NCI-H526 (cell line): ENCODE data around the gene SMAD6.

Source experiments
- DNase-seq, 2 experiments: peaks; one replicate each; lab custom pipeline; 2025; lab: John Stamatoyannopoulos, UW

Gene SMAD6

DNA sequence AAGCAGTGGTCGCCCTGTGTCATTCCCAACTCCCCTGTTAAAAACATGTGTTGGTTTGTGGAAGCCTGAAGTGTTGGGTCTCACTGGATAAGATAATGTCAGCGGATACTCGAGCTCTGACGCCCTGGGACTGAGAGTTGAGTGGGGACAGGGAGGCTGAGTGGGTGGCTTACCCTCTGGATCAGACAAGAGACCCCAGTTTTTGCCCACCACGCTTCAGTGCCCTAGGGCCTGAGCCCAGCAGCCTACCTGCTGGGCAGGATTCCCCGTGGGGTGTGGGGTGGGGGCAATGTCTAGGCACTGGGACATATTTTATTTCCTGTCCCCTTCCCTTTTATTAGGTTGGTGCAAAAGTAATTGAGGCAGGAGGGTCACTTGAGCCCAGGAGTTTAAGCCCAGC, 75.0 kb downstream of the SMAD6 start:
- DNase-seq: no peak

DNA sequence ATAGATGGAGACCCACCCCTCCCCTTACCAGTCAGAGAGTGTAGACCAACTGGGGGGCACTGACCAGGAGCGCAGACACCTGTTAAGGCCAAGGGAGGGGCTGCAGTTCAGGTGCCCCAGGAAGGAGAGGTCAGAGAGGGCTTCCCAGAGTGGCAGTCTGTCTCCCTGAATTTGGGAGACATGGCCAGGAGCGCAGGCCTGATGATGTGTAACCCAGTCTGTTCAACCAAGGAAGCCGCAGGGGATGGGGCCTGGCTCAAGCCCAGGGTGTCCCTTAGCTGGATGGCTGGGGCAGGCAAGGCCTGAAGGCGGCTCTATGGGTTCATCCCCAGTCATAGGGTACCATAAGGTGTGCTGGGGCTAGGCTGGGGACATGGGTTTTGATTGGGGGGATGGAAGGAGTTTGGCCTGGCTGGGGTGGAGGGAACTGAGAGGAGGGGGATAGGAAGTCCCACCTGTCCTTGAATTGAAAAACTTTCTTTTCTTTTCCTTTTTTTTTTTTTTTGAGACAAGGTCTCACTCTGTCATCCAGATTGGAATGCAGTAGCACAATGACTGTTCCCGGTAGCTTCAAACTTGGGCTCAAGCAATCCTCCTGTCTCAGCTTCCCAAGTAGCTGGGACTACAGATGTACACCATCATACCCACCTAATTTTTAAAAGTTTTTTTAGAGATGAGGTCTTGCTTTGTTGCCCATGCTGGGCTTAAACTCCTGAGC, 75.7 kb downstream of the SMAD6 start:
- no peak for DNase-seq

DNA sequence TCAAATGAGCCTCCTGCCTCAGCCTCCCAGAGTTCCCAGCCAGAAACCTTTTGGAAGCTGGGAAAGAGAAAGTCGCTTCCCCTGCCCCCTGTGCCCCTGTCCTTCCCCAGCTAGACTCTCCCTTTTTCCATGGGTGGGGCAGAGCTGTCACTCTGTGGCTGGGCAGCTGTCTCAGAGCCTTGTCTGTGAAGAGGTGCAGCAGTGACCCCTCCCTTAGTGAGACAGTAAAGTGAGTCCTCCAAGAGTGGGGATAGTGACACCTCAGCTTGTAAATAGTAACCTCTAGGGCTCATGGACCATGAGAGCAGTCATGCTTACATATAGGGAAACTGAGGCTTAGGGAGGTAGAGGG, 76.3 kb downstream of the SMAD6 start:
- DNase-seq: no peak

DNA sequence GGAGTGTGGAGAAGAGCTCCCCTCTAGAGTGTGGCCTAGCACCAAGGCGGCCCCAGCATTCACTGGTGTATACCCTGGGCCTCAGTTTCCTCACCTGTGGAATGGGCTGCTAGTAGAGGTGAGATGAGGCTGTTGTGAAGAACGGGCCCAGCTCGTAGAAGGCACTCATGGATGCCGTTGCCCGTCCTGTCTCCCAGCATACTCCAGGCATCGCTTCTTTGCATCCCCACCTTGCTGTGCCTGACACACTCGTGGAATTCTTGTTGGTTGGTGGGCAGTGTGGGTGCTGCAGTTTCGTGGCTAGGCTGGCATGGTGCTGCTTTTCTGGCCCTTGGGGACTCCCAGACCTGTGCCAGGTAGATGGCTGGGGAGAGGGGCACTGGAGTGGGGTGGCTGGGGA, 76.7 kb downstream of the SMAD6 start:
- no peak for DNase-seq

DNA sequence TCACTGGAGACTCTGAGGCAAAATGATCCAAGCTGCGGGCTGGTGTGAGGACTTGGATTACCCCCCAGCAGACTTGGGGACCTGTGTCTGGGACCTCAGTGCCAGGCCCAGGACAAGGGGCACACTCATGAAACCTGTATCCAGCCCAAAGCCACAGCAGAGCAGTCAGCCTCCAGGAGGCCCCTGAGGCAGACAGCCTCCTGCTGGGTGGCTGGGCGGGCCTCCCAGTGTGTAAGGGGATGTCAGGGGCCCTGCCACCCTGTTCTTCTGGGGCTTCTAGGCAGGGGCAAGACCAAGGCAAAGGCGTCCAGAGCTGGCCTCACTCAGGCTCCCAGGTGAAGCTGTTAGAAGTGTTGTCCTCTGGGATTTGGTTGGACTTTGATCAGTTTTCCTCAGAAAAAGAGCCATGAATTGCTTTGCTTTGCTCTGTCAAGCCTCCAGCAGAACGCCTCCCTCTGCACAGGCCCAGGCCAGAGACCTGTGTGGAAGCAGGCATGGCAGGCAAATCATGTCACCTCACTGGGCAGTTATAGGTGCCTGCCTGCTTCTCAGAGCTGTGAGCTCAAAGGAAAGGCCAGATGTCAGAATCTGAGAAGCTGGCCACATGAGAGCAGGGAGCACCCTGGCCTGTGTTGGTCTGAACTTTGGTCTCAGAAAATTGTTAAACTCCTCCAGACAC, 77.4 kb downstream of the SMAD6 start:
- peak; percentile 10 to 66 for DNase-seq

DNA sequence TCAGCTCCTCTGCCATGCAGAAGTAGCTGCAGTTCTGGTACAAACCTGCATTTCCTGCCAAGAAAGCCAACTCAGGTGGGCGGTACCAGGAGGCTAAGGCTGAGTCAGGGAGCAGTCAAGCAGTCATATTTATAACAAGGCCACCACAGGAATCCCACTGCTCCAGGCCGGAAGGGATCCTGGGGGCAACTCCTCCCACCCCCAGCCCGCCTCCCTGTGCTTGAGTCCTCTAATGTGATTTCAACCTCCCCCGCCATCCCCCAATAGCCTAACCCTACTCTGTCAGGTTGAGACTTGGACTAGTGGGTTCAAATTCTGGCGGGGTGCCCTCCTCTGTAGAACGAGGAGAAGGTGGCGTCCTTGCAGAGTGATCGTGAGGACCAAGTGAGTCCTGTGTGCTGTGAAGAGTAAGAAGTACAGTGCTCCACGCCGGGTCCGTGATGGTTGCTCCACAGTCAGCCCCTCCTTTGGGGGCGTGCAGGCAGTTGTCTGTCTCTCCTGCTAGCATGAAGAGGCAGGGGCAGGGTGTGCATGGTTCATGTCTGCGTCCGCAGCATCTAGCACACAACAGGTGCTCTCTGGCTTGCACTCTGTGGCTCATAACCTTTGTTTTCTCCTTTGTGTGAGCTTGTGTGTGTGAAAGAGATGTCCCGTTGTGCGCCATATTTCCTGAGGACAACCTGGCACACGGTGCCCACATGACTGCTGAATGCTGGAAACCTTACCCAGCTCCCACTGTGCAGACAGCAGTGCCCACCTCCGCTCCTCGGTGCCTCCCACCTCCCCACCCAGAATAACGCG, 78.3 kb downstream of the SMAD6 start:
- no peak for DNase-seq

DNA sequence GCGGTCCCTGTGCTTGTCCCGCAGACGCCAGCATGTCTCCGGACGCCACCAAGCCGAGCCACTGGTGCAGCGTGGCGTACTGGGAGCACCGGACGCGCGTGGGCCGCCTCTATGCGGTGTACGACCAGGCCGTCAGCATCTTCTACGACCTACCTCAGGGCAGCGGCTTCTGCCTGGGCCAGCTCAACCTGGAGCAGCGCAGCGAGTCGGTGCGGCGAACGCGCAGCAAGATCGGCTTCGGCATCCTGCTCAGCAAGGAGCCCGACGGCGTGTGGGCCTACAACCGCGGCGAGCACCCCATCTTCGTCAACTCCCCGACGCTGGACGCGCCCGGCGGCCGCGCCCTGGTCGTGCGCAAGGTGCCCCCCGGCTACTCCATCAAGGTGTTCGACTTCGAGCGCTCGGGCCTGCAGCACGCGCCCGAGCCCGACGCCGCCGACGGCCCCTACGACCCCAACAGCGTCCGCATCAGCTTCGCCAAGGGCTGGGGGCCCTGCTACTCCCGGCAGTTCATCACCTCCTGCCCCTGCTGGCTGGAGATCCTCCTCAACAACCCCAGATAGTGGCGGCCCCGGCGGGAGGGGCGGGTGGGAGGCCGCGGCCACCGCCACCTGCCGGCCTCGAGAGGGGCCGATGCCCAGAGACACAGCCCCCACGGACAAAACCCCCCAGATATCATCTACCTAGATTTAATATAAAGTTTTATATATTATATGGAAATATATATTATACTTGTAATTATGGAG, 79.1 kb downstream of the SMAD6 start:
- DNase-seq: no peak

DNA sequence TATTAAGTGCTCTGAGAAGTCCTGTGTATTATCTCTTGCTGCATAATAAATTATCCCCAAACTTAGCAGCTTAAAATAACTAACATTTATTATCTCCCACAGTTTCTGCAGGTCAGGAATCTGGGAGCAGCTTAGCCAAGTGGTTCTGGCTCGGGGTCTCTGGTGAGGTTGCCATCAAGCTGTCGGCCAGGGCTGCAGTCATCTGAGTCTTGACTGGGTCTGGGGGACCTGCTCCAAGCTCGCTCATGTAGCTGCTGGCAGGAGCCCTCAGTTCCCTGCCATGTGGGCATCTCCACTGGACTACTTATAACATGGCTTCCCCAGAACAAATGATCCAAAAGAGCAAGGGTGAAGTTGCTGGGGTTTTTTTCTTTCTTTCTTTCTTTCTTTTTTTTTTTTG, 80.7 kb downstream of the SMAD6 start:
- no peak for DNase-seq

DNA sequence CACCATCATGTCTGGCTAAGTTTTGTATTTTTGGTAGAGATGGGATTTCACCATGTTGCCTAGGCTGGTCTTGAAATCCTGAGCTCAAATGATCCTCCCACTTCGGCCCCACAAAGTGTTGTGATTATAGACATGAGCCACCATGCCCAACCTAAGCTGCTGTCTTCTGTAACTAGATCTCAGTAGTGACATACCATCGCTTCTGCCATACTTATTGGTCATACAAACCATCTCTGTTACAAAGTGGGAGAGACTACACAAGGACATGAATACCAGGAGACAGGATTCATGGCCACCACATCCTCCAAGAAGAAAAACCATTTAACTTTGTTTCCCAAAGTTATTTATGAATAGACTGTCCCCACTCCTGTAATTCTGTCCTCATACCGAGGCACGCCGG, 81.3 kb downstream of the SMAD6 start:
- DNase-seq: no peak

DNA sequence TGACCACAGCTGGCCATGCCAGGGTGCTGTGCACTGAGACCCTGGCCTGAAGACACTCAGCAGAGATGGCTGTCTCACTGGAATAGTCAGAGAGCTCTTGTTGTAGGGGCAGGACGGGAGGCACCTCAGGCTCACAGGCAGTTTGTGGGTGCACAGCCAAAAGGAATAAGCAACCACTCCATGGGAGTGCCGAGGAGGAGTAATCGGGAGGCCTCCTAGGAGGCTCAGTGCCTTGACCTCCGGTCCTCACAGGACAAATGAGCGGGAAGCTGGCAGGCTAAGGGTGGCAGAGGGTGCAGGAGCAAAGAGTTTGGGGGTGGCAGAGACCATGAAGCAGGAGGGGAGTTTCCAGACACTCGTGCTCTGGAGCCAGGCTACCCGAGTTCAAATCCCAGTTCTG, 81.7 kb downstream of the SMAD6 start:
- DNase-seq: no peak

DNA sequence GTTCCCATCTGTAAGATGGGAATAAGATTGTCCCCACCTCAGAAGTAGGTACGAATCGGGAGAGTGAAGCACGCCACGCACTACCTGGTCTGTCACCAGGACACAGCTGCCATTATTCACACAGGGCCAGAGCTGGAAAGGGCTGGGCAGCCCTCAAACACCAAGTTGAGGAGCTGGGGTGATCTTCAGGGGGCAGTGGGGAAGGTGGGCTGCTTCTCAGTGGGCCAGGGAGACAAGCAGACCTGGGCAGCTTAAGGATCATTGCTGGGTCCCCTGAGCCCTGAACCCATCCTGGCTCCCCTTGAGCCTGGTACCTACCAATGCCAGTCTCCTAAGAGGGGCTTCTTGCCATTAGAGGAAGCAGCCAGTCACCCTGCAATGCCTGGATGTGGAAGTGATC, 82.1 kb downstream of the SMAD6 start:
- no peak for DNase-seq

DNA sequence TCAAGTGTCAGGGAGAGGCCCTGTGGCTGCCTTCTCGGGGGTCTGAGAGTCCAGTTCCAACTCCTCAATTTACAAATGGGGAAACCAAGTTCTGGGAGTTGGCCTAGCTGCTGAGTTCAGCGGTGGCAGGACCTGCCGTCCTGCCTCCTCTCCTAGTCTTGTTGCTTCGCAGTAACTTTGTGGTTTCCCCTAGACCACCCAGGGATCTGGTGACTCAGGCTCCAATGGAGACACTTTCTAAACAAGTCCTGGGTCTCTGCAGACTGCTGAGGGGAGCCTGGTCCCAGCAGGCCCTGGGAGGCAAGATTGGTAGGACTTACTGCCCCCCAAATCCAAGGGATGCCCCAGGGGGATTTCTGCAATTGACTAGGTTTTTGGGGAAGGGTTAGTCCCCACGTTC, 83.6 kb downstream of the SMAD6 start:
- no peak for DNase-seq

DNA sequence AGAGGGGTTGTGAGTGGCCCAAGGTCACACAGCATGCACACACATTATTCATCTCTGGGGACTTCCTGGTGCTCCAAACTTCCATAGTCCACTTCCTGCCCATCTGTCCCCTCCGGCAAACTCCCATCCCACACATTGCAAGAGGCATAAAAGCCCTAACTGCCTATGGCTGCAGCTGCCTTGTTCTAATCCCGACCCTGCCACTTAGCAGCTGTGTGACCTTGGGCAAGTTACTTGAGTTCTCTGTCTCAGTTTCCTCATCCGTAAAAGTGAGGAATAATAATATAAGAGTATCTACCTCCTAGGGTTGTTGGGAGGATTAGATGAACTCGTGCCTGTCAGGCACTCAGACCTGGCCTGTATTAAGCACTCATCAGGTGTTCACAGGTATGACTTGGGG, 84.2 kb downstream of the SMAD6 start:
- no peak for DNase-seq

DNA sequence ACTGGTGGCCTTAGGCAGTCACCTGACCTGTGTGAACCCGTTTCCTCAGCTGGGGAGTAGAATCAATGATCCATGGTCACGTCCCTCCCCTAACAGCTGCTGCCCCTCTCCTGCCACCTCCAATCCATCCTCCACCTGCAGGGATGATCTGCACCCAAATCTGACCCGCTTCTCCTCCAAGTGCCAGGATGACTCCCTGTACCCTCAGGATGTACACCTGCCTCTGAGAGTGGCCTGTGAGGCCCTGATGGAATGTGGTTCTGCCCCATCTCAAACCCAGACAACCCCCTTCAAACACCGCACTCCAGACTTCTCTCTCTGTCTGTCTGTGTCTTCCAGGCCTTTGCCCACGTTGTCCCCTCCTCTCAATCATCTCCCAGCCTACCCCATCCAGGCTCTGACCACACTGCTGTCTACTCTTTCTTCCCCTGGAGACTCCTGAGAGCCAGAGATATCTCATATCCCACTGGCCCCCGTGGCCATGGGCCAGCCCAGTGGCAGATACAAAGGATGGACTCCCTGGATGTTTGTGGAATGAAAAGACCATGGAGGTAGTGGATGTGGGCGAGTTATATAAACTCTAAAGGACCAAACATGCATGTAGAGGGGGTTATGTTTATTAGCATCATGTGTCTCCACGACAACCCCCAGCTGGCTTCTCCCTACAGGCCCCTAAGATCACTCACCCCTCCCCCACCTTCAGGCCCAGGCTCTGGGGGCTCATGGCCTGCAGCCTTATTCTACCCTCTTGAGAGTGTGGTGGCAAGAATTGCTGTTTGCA, 84.9 kb downstream of the SMAD6 start:
- no peak for DNase-seq

DNA sequence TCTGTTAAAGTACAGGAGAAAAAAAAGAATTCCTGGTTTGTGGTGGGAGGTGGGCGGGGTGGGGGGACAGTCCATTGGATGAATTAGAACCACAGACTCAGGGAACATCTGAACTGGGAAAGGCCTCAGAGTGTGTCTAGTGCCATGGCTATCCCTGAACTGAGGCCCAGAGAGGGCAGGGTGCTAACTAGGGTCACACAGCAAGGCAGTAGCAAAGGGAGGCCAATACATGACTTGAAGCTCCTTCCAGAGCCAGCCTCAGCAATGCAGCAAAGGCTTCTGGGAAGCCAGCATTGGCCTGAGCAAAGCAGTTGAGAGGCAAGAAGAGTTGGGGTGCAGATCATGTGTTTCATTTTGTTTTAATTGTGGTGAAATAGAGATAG, 85.4 kb downstream of the SMAD6 start:
- DNase-seq: no peak

DNA sequence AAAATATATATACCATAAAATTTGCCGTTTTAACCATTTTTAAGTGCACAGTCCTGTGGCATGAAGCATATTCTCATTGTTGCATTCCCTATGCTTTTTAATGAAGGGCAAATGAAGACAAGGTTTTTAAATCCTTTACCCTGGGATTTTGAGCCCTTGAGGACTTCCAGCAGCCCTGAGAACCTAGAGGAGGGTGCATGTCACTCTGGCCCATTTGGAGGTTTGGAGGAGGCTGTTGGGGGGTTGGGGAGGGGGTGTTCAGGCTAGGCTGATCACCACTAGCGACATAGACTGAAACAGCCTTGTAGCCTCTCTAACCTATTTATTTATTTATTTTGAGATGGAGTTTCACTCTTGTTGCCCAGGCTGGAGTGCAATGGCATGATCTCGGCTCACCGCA, 86.0 kb downstream of the SMAD6 start:
- DNase-seq: no peak

DNA sequence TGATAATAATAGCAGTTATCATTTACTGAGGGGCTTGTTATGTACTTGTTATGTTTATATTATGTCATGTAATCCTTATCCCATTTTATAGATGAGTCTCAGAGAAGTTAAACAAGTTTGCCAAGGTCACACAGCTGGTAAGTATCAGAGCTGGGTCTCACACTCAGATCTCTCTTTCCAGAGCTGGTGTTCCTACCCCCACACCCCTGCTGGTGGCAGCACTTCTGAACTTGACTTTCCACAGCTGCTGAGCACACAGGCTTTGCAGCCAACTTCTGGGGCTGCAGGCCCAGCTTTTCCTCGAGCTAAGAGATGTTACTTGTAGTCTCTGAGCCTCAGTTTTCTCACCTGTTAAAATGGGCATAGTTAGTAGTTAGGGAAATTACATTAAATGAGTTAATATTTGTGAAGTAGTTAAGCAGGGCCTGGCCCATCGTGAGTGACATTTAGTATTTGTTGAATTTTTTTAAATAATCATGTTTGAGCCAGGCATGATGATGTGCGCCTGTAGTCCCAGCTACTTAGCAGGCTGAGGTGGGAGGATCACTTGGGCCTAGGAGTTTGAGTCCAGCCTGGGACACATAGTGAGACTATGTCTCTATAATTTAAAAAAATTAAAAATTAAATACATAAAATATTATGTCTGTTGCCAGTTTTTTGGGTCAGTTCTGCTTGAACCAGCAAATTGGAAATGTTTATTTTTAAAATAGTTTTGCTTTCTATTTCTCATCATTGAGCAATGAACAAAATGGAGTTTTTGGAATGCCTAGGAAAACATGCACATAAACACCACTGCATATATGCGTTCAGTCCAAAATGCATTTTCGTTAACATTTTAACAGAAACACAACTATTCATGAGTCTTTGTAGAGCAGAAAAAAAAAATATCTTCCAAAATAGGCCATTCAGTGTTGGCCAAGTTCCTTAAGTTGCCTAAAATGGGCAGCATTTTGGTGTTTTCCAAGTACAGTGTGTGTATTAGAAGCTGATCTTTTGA, 87.3 kb downstream of the SMAD6 start:
- DNase-seq: peak in 1 of 2 experiments; percentile 25

DNA sequence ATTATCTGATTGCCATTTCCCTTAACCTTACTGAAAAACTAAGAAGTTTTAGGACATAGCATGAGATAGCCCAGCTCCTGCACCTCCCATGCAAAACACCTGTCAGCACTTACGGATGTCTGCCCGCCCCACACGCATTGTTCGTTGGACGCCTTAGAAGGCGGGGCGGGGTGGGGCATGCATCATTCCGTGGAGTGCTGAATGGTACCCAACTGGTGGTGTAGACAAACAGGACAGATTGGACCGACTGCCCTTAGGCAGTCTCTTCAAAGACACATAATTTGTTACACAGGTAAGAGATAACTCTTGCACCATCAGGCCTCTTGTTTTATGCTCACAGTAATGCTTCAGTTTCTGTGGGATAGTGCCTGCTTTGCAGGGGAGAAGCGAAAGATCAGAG, 93.8 kb downstream of the SMAD6 start:
- DNase-seq: peak in 1 of 2 experiments; percentile 57

DNA sequence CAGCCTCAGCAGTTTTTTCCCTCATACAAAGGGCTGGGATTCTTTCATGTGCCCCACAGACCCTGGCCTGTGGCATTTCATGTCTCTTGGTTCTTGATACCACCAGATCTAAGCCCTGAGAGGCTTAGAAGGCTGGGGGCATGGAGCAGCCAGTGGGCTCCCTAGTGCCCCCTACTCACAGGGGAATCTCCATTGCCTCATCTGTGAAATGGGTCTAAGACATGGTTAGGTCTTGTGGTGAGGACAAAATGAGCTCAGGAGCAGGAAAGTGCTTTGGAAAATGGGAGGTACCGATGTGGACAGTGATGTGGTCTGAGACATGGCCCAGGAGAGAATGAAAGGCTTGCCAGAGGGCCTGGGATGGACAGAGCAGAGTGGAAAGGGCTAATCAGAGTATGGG, 94.3 kb downstream of the SMAD6 start:
- no peak for DNase-seq

DNA sequence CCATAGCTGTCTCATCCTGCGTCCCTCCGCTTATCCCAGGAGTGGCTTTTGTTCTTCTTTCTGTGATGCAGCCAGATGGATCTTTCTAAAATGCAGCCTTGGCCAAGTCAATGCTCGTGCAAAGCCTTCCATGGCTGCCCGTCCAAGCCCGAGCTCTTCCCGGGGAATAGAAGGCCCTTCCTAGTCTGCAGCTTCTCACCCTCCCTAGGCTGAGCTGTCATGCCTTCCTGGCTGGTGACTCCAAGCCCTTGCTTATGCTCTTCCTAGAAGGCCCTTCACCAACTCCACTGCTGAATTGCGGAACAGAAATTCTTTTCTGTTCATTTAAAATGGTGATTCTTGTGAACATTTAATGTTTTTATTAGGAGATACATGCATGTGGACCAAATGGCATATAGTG, 95.9 kb downstream of the SMAD6 start:
- no peak for DNase-seq
